WTC11 (cell line): ENCODE results near the gene GJD3. TPM values are rescaled to one million over a fixed set of nuclear protein-coding genes. Genes with fewer than 3 reads are reported as not detected.
A peak's percentile ranks its signal among the peaks of the same experiment; 100 is the strongest.

Experiments
- ATAC-seq: fragments of 200-7000 bp; cut with Tn5 transposase; 2 replicates; pipeline ENCODE4 v1.10.0; 2021; ENCODE audit warnings: mild to moderate bottlenecking, moderate library complexity
- CTCF ChIA-PET: fragments of 300-600 bp; sonication (Branson Sonifier 250); formaldehyde crosslinking; loops from one replicate; lab custom pipeline; 2021; ENCODE audit warnings: antibody characterized with exemption; lab: Charles Lee
- POLR2A ChIA-PET: fragments of 350-600 bp; sonication (Branson Sonifier 250); formaldehyde crosslinking; loops from one replicate; lab custom pipeline; 2021; ENCODE audit warnings: antibody characterized with exemption; lab: Charles Lee
- DNase-seq: peaks from one replicate; pipeline ENCODE4 v3.0.0; 2021; ENCODE audit warnings: low spot score
- H3K27ac Mint-ChIP-seq: 2 replicates; pipeline ENCODE4 v1.8.0; 2021; ENCODE audit warnings: mixed read lengths
- H3K27me3 Mint-ChIP-seq: 2 replicates; pipeline ENCODE4 v1.8.0; 2021; ENCODE audit warnings: low read depth, mild to moderate bottlenecking, moderate library complexity, mixed read lengths
- H3K36me3 Mint-ChIP-seq: 2 replicates; pipeline ENCODE4 v1.8.0; 2021; ENCODE audit warnings: mixed read lengths
- H3K4me1 Mint-ChIP-seq: 2 replicates; pipeline ENCODE4 v1.8.0; 2022; ENCODE audit warnings: mixed read lengths
- H3K4me3 Mint-ChIP-seq: 2 replicates; pipeline ENCODE4 v1.8.0; 2021; ENCODE audit warnings: mild to moderate bottlenecking, moderate library complexity, mixed read lengths
- H3K9me3 Mint-ChIP-seq: 2 replicates; pipeline ENCODE4 v1.8.0; 2021; ENCODE audit warnings: mixed read lengths
- RELA ChIP-seq: sonication (generic); formaldehyde crosslinking; IDR thresholded peaks from 2 replicates; pipeline ENCODE4 v1.8.1; 2022; ENCODE audit warnings: missing genetic modification reagents, mild to moderate bottlenecking, borderline replicate concordance
- SP1 ChIP-seq: sonication (generic); formaldehyde crosslinking; conservative IDR thresholded peaks from 2 replicates; pipeline ENCODE4 v1.8.1; 2022; ENCODE audit warnings: missing genetic modification reagents
- total RNA-seq: library from RNA; stranded (reverse); gene quantifications from 3 replicates; pipeline ENCODE4 v1.2.3, GENCODE V29; 2021
- TF ChIP-seq, protein P1 (sequence below): sonication (generic); formaldehyde crosslinking; IDR thresholded peaks from 2 replicates; pipeline ENCODE4 v1.8.1; 2023; ENCODE audit warnings: mild to moderate bottlenecking, missing genetic modification reagents, borderline replicate concordance
- TF ChIP-seq, protein P2 (sequence below): sonication (generic); formaldehyde crosslinking; conservative IDR thresholded peaks from 2 replicates; pipeline ENCODE4 v1.8.1; 2022; ENCODE audit warnings: mild to moderate bottlenecking, missing genetic modification reagents
- TF ChIP-seq, protein P3 (sequence below): sonication (generic); formaldehyde crosslinking; IDR thresholded peaks from 2 replicates; pipeline ENCODE4 v1.8.1; 2022; ENCODE audit warnings: mild to moderate bottlenecking, missing genetic modification reagents, moderate library complexity, borderline replicate concordance
- TF ChIP-seq, protein P4 (sequence below): sonication (generic); formaldehyde crosslinking; IDR thresholded peaks from 2 replicates; pipeline ENCODE4 v1.8.1; 2023; ENCODE audit warnings: mild to moderate bottlenecking, missing genetic modification reagents, moderate library complexity
- TF ChIP-seq, protein P5 (sequence below): sonication (generic); formaldehyde crosslinking; IDR thresholded peaks from 2 replicates; pipeline ENCODE4 v1.8.1; 2022; ENCODE audit warnings: missing genetic modification reagents, borderline replicate concordance
- TF ChIP-seq, protein P6 (sequence below): sonication (generic); formaldehyde crosslinking; IDR thresholded peaks from 2 replicates; pipeline ENCODE4 v1.8.0; 2022; ENCODE audit warnings: missing genetic modification reagents
- TF ChIP-seq, protein P7 (sequence below): sonication (generic); formaldehyde crosslinking; IDR thresholded peaks from 2 replicates; pipeline ENCODE4 v1.8.0; 2022; ENCODE audit warnings: mild to moderate bottlenecking, missing genetic modification reagents

GJD3 gene
- total RNA-seq, 1 experiment from 2014 or later, result 2.3 TPM

DNA sequence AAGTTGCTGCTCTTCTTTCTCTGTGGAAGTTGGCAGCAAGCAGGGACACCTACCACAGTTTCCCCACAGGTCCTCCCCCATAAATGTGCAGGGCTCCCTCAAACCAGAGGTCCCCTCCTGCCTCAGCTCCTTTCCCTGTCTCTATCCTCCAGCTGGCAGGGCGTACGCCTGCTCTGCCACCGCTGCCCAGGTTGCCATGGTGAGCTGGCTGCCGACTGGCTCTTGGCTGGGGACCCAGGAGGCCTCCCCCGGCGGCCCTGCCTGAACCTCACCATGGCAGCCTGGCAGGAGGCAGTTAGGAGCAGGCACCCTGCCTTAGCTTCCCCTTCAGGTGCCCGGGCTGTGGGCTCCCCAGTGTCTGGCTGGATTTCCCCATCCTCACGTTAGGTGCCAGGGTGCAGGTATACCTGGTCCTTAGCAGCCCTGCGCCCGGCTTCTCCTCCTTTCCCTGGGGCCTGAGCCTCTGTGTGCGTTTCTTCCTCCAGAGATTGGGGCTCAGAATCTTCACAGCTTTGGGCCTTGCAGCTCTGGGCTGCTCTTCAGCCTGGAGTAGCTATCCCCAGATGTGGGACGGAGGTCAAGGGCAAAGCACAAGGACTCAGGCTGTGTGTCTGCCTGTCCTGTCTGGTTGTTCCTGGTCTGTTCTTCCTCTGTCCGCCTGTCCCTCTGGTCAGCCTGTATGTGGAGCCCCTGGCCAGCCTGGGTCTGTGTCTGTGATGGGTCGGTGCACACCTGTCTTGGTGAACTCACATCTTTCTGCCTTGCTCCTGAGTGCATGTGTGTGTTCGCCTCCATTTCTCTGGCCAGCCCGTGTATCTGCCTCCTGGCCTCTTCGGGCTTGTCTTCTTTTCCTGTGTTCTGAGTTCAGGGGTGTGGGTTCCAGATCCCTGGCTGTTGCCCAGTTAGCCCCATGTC, 15.7 kb downstream of the GJD3 start:
- H3K27me3 Mint-ChIP-seq, result peaks cover 39% of the 10 kb centered on the region
- ATAC-seq, result no peak
- H3K4me3 Mint-ChIP-seq, result no peak overlapping the region
- ChIA-PET CTCF (interaction anchor here (0.7 to 2.3 kb wide), 5 partner anchors 9 to 211 kb away, joined by 3 to 20 read pairs (median 6); no protein-coding TSS in a partner anchor), POLR2A (interaction anchor here (0.9 to 1.4 kb wide), 3 partner anchors 31 to 44 kb away, joined by 3 to 6 read pairs (median 4); partner anchors contain the start of gene RARA)
- no peak for DNase-seq
- H3K27ac Mint-ChIP-seq, result no peak overlapping the region
- H3K36me3 Mint-ChIP-seq, result peaks cover 16% of the 10 kb centered on the region
- H3K9me3 Mint-ChIP-seq, result no peaks in the 10 kb centered on the region
- TF ChIP-seq, protein P1, sequence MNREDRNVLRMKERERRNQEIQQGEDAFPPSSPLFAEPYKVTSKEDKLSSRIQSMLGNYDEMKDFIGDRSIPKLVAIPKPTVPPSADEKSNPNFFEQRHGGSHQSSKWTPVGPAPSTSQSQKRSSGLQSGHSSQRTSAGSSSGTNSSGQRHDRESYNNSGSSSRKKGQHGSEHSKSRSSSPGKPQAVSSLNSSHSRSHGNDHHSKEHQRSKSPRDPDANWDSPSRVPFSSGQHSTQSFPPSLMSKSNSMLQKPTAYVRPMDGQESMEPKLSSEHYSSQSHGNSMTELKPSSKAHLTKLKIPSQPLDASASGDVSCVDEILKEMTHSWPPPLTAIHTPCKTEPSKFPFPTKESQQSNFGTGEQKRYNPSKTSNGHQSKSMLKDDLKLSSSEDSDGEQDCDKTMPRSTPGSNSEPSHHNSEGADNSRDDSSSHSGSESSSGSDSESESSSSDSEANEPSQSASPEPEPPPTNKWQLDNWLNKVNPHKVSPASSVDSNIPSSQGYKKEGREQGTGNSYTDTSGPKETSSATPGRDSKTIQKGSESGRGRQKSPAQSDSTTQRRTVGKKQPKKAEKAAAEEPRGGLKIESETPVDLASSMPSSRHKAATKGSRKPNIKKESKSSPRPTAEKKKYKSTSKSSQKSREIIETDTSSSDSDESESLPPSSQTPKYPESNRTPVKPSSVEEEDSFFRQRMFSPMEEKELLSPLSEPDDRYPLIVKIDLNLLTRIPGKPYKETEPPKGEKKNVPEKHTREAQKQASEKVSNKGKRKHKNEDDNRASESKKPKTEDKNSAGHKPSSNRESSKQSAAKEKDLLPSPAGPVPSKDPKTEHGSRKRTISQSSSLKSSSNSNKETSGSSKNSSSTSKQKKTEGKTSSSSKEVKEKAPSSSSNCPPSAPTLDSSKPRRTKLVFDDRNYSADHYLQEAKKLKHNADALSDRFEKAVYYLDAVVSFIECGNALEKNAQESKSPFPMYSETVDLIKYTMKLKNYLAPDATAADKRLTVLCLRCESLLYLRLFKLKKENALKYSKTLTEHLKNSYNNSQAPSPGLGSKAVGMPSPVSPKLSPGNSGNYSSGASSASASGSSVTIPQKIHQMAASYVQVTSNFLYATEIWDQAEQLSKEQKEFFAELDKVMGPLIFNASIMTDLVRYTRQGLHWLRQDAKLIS, result no peak
- TF ChIP-seq RELA (CRISPR knock-in tag), result no peak
- TF ChIP-seq, protein P2, sequence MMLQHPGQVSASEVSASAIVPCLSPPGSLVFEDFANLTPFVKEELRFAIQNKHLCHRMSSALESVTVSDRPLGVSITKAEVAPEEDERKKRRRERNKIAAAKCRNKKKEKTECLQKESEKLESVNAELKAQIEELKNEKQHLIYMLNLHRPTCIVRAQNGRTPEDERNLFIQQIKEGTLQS (CRISPR knock-in tag), result no peak
- TF ChIP-seq, protein P3, sequence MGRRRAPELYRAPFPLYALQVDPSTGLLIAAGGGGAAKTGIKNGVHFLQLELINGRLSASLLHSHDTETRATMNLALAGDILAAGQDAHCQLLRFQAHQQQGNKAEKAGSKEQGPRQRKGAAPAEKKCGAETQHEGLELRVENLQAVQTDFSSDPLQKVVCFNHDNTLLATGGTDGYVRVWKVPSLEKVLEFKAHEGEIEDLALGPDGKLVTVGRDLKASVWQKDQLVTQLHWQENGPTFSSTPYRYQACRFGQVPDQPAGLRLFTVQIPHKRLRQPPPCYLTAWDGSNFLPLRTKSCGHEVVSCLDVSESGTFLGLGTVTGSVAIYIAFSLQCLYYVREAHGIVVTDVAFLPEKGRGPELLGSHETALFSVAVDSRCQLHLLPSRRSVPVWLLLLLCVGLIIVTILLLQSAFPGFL (CRISPR knock-in tag), result no peak
- TF ChIP-seq, protein P4, sequence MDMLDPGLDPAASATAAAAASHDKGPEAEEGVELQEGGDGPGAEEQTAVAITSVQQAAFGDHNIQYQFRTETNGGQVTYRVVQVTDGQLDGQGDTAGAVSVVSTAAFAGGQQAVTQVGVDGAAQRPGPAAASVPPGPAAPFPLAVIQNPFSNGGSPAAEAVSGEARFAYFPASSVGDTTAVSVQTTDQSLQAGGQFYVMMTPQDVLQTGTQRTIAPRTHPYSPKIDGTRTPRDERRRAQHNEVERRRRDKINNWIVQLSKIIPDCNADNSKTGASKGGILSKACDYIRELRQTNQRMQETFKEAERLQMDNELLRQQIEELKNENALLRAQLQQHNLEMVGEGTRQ (CRISPR knock-in tag), result no peak
- TF ChIP-seq, protein P5, sequence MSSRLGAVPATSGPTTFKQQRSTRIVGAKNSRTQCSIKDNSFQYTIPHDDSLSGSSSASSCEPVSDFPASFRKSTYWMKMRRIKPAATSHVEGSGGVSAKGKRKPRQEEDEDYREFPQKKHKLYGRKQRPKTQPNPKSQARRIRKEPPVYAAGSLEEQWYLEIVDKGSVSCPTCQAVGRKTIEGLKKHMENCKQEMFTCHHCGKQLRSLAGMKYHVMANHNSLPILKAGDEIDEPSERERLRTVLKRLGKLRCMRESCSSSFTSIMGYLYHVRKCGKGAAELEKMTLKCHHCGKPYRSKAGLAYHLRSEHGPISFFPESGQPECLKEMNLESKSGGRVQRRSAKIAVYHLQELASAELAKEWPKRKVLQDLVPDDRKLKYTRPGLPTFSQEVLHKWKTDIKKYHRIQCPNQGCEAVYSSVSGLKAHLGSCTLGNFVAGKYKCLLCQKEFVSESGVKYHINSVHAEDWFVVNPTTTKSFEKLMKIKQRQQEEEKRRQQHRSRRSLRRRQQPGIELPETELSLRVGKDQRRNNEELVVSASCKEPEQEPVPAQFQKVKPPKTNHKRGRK (CRISPR knock-in tag), result no peak
- TF ChIP-seq, protein P6, sequence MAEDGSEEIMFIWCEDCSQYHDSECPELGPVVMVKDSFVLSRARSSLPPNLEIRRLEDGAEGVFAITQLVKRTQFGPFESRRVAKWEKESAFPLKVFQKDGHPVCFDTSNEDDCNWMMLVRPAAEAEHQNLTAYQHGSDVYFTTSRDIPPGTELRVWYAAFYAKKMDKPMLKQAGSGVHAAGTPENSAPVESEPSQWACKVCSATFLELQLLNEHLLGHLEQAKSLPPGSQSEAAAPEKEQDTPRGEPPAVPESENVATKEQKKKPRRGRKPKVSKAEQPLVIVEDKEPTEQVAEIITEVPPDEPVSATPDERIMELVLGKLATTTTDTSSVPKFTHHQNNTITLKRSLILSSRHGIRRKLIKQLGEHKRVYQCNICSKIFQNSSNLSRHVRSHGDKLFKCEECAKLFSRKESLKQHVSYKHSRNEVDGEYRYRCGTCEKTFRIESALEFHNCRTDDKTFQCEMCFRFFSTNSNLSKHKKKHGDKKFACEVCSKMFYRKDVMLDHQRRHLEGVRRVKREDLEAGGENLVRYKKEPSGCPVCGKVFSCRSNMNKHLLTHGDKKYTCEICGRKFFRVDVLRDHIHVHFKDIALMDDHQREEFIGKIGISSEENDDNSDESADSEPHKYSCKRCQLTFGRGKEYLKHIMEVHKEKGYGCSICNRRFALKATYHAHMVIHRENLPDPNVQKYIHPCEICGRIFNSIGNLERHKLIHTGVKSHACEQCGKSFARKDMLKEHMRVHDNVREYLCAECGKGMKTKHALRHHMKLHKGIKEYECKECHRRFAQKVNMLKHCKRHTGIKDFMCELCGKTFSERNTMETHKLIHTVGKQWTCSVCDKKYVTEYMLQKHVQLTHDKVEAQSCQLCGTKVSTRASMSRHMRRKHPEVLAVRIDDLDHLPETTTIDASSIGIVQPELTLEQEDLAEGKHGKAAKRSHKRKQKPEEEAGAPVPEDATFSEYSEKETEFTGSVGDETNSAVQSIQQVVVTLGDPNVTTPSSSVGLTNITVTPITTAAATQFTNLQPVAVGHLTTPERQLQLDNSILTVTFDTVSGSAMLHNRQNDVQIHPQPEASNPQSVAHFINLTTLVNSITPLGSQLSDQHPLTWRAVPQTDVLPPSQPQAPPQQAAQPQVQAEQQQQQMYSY (CRISPR knock-in tag), result no peak
- peaks cover 80% of the 10 kb centered on the region for H3K4me1 Mint-ChIP-seq

DNA sequence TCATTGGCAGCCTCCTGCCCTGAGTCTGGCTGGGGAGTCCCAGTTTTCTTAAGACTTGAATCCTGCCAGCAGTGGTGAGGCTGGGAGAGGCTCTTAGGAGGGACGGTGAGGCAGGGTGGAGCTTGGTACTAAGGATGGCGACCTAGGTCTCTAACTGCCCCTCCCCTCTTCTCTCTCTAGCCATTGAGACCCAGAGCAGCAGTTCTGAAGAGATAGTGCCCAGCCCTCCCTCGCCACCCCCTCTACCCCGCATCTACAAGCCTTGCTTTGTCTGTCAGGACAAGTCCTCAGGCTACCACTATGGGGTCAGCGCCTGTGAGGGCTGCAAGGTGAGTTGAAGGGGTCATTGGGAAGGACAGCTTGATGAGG, 16.4 kb downstream of the GJD3 start:
- H3K4me1 Mint-ChIP-seq, result peaks cover 82% of the 10 kb centered on the region
- no peak overlapping the region for H3K27ac Mint-ChIP-seq
- ChIA-PET CTCF (interaction anchor here (0.6 to 2.3 kb wide), 7 partner anchors 9 to 212 kb away, joined by 3 to 20 read pairs (median 6); no protein-coding TSS in a partner anchor), POLR2A (interaction anchor here (0.9 to 1.4 kb wide), 3 partner anchors 31 to 43 kb away, joined by 3 to 6 read pairs (median 4); partner anchors contain the start of gene RARA)
- DNase-seq (no peak), ATAC-seq (peak; percentile 9; the same call in 1 of the 2 replicates)
- peaks cover 16% of the 10 kb centered on the region for H3K36me3 Mint-ChIP-seq
- peak overlapping the region; percentile 51 for H3K4me3 Mint-ChIP-seq
- TF ChIP-seq, protein P3 (CRISPR knock-in tag), result no peak
- no peak for TF ChIP-seq SP1 (CRISPR knock-in tag)
- TF ChIP-seq, protein P7, sequence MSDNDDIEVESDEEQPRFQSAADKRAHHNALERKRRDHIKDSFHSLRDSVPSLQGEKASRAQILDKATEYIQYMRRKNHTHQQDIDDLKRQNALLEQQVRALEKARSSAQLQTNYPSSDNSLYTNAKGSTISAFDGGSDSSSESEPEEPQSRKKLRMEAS, result no peak
- no peaks in the 10 kb centered on the region for H3K9me3 Mint-ChIP-seq
- H3K27me3 Mint-ChIP-seq, result peaks cover 46% of the 10 kb centered on the region
